ENCODE data around the gene CADM1. TPM values are rescaled to one million over a fixed set of nuclear protein-coding genes. Genes with fewer than 3 reads are reported as not detected.

Gene CADM1
- total RNA-seq, 1 experiment from 2014 or later: 30.8 TPM

DNA sequence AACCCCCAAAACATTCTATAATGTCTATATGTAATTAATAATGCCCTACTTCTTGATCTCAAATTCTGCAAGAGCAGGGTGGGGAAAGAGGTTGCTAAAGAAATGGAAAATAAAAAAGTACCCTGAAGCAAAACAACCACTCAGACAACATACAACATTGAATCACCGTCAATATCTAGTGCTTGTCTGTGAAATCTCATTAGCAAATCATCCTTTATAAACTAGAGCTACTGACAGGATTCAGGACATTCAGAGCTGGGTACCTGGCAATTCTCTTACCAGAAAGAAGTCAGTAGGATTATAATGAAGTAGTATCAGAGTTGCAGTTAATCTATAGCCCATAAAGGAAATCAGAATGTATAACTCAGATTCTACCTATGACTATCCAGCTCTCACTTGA lies 143.2 kb downstream of the CADM1 start:
- no peak for DNase-seq (ENCODE audit: low read depth)

DNA sequence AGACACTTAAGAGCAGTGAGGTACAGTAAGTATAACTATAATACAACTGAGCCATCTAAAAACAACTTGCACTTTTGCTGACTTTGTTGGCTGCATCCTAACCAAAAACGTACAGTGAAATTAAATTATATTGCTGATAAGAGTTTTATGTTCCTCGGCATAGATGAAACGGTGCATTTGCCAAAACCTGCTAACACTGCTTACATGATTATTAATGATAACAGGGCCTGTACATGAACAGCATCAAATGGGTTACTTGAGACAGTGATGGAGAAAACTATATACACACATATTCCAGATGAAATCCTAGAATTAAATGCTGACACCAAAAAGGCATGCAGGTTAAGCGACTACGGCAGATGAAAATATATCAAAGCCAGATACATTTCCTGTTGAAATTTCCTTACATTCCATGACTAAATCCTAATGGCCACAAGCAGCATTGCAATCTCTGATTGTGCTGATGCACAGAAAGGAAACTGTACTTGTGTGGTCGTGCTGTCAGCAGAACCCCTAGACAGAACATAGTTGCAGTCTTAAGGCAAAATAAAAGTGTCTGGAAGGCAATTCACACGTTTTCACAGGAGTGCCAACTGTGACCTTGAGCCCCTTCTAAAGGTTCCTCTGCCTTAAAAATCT lies 143.9 kb downstream of the CADM1 start:
- peak; percentile 2 for DNase-seq (ENCODE audit: low read depth)

DNA sequence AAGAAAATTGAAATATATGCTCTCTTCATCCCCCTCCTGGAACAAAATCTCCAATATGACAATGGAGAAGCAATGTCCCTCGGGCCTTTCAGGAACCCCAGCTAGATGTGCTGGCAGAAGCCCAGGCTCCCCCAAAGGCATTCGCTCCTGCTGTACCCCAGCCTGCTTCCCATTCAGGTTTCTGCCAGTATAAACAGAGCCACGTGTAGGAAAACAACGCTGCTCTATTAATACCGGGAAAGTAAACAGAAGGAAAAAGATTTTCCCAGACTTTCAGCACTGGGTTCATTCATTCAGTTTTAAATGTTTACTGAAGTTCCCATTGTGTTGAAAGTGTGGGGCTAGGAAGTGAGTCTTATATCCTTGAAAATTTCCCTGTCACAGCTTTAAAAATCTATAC lies 147.1 kb downstream of the CADM1 start:
- no peak for DNase-seq (ENCODE audit: low read depth)

DNA sequence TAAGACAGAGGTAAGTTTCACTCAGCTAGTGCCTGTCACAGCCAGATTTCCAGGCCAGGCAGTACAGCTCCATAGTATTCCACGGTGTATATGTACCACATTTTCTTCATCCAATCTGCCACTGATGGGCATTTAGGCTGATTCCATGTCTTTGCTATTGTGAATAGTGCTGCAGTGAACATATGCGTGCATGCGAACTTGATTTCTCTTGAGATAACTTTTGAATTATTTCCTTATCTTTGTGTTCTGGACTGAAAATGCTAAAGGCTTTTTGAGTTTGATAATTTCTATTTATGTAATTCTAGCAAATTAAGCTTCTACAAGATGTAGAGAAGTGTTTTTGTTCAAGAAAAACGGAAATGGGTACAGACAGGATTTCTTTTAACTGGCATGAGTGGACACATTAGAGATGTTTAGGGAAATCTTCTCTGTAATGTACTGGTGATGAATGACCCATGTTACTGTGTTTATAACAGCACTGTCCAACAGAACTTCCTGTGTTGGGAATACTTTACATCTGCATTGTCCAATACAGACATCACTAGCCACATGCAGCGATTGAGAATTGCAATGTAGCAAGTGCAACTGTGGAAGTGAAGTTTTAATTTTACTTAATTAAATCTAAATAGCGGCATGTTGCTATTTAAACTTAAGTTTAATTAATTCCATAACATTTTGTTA lies 151.3 kb downstream of the CADM1 start:
- no peak for DNase-seq (ENCODE audit: low read depth)

DNA sequence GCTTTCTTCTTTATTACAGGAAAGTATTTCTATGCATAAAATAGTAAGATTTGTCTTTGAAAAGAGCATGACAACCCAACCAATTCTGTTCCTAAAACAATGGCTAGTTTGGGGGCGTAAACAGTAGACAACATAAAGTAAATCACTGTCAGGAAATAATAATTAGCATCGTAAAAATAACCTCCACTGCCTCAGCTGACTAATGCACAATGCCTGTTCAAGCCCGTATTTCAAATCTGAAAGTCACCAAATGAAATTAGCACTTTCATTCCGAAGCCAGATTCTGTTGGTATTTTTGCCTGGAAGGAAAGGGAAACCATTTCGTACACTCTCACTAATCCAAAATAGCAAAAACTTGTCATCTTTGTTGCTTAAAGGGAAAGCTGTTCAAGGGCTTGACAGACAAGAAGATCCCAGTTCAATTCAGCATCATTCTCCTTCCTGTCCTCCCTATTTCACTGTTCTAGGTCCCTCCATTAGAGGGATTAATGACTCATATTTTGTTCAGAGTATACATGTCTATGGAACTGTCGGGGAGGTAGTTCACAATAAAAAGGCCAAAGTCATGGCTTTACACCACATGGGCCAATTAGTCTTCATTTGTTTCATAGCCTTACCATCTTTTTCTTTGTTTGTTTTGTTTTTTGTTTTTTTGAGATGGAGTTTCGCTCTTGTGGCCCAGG lies 154.7 kb downstream of the CADM1 start:
- no peak for DNase-seq (ENCODE audit: low read depth)

DNA sequence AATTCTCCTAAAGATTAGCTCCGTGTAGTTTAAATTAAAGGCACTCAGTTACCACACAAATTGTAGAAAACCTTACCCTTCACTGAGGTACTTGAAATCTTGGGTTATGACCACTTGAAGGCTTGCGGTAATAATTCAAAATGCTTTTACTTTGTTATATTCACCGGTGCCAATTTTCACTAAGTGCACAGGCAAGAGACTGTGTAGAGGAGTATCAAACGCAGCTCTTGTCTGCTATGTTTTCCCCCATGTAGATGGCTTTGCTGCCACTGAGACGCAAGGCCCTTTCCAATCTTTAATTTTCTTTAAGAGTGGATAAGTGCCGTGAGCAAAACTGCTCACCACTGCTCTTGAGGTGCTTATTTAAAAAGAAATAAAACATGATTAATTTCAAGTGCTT lies 155.8 kb downstream of the CADM1 start:
- DNase-seq (ENCODE audit: low read depth): no peak

DNA sequence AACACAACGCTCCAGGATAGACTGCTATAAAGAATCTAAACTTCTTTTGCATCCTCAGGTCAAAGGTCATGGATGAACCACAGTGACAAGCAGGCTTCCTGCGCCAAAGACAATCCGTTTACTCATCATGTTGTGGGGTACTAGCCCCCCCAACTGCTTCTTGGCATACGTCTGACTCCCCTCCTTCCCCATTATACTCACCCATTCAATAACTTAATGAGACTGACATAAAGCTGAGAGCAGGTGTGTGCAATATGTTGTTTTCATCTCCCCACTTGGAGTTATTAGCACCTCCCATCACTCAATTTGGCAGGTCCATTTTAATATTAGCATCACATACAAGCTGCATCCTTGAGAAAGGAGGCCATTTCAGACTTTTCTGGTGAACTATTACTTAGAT lies 157.1 kb downstream of the CADM1 start:
- DNase-seq (ENCODE audit: low read depth): no peak

DNA sequence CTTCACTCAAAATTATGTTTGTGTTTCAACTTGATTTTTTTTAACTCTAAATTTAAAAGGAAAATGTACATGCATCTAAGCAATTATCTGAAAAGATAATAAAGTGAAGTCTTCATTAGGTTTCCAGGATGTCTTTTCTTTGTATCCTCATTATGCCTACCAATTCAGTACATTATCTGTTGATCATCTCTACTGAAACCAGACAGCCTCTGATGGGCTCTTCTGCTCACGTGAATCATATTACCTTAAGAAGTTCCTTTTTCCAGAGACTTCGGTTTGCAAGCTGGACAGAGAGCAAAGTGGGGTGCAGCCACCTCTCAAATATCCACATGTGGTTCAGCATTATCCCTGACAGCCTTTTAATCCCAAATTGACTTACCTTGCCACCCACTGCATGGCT lies 158.4 kb downstream of the CADM1 start:
- DNase-seq (ENCODE audit: low read depth): no peak

DNA sequence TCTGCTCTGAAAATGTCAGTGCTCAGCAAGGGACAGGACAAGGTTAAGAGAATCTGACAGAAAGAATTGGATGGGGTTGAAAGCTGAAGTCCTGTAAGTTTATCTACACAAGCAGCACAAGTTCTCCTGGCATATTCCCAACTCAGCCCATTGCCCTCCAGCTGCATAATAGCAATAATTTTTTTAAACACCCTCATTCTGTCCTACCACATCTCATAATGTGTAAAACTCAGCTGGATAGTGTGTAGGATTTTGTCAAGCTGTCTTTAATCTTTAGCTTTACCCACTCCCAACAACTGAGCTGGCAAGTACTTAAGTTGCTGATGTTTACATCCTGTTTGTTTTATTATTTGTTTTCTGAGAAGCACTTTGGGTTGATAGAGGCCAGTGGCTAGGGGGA lies 158.9 kb downstream of the CADM1 start:
- DNase-seq (ENCODE audit: low read depth): no peak

DNA sequence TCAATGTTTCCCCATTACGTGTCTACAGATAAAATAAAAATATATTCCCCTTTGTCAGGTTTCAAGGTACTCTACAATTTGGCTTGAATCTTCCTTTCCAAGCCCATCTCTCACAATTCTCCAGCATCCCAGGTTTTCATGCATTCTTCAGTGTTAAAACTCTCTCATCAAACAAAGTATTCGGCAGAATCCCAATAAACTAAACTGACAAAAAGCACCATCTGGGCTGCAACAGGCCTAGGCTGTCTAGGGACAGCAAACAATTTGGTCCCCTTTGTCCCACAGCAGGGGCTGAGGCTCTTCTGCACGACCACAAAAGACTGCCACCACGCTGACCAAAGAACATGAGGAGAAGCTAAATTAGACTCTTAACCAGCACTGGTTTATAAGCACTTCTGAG lies 159.4 kb downstream of the CADM1 start:
- no peak for DNase-seq (ENCODE audit: low read depth)

DNA sequence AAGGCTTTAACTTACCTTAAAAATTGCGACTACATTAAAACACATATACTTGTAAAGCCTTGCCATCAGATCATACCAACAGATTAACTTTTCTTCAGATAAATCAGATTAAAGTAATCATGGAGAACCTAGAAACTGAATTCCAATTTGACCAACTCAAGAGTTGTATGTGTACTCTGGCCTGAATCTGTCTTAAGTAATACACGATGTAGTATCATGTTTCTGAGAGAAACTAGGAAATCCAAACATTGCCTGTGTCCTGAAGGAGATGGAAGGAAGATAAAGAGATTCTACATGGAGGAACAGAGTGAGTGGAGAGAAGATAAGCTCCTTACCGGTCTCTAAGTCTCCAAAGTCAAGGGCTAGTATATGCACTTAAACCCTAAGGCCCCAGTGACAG lies 162.1 kb downstream of the CADM1 start:
- no peak for DNase-seq (ENCODE audit: low read depth)

DNA sequence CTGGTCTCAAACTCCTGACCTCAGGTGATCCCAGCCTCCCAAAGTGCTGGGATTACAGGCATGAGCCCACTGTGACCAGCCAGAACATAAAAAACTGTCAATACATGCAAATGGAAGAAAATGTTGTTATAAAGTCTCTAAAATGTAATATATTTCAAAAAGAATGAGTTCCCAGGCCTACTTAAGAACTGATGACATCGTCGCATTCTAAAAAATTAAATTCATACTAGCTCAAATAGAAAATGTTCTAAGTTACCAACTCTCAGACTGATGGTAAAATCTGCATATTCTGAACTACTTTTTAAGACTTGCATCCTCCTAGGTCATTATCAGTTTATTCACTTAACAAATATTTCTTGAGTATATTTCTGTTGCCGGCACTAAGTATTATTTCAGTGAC lies 163.3 kb downstream of the CADM1 start:
- no peak for DNase-seq (ENCODE audit: low read depth)

DNA sequence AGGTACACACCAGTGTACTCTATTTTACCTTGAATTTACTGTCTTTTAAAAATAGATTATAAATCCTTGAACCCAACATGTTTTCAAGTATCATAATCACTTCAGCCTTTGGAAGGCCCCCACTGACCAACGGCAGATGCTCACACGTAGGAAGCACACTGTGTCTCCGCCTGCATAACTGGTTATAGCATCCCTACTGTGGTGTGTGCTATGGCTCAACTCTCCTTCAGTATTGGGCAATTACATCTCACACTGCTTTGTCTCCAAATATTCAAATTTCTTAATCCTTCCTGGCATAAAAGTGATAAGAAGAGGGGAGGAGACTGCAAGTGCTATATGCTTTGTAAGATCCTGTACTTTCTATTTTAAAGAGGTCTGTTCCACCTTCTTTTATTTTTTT lies 165.7 kb downstream of the CADM1 start:
- DNase-seq (ENCODE audit: low read depth): no peak

DNA sequence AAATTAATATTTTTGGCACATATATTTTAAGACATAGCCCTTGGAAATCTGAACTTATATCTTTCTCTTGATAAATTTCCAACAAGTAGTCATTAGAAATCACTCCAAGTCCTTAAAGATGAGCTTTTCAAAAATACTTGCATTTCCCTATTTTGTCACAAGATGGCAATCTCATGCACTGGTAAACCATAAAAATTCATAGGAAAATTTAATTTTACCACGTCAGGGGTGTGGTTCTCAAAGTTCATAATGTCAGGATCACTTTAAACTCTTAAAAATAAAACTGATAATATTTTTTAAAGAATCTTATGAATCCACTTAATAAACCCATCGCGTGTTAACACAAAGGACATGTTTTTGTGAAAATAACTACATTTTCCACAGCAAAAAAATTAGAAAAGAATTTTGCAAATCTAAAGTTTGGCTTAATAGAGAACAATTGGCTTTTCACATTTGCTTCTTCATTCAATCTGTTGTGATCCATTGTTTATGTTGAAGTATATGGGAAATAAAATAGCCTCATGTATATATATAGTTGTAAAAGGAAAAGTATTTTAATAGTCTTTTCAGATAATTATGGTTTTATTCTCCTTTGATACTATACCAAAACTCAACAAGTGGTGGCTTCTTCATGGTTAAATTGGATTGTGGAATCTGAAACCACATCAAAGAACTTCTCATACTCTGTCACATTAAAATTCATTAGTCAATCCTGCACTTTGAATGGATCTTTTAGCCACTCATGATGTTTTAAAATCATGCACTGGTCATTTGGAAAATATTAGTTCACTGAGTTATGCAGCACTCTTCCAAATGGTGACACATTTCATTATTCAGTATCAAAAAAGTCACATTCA lies 169.1 kb downstream of the CADM1 start:
- DNase-seq (ENCODE audit: low read depth): peak; percentile 6

DNA sequence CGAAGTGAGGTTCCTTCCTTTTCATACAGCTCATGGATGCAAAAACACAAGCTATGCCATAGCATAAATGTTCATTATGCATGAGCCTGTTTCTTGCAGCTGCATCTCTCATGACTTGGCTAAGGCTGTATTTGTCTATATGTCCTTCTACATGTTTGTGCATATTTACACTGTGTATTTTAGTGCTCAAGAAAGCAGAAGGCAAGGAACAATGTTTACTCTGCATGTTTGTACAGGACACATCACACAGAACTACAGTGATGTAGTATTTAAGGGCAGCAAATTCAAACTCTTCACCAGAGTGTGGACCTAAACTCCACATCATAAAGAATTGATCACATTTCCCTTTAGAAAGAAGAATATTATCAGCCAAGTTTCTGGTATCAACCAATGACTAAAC lies 170.3 kb downstream of the CADM1 start:
- no peak for DNase-seq (ENCODE audit: low read depth)

DNA sequence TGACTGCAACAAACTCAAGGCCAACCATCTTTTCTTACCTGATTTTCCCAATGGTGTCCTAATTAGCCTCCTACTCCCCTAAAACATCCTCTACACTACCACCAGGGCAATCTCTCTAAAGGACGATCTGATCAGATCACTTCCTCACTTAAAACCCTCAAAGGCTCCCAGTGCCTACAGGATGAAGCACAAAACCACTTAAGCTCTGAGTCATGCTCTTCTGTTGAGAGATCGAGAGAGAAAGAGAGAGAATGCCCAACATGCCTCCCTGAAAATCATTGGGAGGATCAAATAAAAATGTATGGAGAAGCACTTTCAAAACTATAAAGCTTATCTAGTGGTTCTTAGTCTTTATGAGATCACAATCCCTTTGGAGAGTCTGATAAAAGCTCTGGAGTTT lies 171.1 kb downstream of the CADM1 start:
- DNase-seq (ENCODE audit: low read depth): peak; percentile 84

DNA sequence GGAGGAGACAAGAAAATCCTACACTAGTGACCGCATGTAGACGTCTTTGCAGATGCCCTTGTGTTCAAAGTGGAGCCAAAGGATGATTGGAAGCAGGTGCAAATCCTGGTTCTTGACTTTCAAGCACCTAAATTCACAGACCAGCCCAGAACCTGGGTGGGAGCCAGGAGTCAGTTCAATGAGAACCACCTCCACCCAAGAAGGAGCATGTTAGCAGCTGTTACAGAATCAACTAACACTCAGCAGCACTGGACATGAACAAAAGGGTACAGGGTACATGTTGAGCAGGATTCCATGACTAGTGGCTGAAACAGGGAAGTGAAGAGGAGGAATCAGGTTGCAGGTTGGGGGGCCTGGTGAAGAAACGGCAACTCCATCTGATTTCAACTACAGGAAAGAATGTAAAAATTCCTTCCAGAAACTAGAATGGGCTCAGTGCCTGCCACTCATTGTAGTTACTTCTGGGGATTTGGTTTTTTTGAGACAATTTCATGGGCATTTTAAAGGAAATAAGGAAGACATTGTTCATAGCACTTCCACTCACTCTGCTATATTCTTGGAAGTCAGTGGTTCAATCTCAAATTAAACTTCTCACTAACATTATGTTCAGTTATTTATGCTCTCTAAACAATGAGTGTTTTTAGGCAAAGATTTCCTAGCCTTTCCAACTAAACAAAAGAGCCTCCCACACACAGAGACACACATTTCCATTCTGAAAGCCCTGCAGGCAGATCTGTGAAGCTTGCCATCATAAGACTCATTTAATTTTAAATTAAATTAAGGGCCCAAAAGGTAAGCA lies 173.3 kb downstream of the CADM1 start:
- DNase-seq (ENCODE audit: low read depth): no peak

DNA sequence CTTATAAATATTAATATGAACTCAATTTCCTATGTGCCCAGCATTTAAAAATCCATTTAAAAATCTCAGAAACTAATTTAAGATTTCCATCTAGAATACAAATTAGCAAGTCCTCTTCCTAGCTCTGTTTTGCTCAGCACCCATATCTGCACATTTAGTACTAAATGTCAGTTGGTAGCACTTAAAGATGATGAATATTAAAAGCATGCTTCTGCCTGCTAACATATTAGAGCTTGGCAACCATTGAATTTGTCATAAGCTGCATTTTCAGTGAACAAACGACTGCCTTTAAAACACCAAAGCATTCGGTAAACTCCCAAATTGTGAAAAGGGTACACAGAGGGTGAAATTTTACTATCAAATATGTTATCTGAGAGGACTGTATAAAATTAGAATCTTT lies 177.7 kb downstream of the CADM1 start:
- no peak for DNase-seq (ENCODE audit: low read depth)

DNA sequence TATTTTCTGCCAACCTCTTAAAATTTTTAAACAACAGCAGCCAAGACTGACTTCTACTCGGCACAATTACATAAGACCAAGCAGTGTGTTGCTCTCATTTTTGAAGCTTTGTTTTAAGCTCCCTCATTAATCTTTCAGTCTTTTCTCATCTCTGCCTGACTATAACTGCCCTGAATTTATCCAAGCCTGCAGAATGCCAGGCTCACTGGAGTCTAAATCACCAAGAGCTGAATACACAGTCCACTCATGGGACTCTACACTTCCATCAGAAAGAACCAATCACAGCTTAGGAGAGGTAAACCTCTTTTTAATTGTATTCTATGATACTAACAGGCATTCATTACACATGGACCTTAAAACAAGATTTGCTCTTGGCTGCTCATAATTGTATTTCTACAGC lies 178.7 kb downstream of the CADM1 start:
- DNase-seq (ENCODE audit: low read depth): no peak

DNA sequence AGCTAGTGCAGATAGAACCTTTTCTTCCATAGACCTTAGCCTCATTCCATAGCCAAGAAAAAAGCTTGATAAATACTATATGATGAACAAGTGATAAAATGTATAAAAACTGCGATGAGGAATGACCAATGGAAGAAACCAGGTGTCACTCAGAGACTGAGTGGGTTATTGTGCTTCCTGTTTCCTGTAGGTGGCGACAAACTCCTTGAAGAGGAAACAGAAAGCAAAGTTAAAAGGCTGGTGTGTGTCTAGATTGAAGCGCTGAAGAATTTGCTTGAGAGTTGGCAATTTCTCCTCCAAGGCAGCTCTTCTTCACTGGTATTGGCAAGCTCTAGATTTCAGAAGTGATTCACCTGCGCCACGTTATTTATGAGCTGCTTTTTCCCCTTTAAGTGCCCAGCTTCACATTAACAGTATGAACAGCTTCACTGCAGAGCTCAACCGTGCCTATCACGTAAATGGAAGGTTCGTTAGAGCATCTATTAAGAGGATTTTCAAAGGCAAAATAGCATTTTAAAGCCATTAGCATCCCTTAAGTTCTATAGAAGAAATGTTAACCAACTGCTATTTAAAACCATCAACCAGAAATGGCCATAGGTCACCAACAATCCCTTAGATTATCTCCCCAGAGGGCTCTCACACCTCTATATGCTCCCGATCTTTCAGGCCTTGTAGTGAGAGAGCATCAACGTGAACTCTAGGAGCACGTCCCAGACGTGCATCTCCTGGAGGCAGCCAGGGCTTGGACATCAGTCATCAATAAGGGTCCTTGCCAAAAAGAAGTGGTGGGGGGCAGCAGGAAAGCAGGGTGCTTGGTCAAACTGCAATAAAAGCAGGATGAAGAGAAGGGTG lies 179.4 kb downstream of the CADM1 start:
- peak; percentile 65 for DNase-seq (ENCODE audit: low read depth)
